Endodermal cell (in vitro differentiated cells): ENCODE results near the gene THNSL1. TPM values are rescaled to one million over a fixed set of nuclear protein-coding genes. Genes with fewer than 3 reads are reported as not detected.

Source experiments
- DNase-seq: peaks from one replicate; pipeline ENCODE4 v3.0.0-alpha.2; 2017
- H3K27ac ChIP-seq: 2 replicates; pipeline ENCODE4 v1.5.1; 2013; ENCODE audit warnings: mild to moderate bottlenecking, low read depth, low read length, moderate library complexity
- H3K27me3 ChIP-seq: 2 replicates; pipeline ENCODE4 v1.6.1; 2013; ENCODE audit warnings: mild to moderate bottlenecking, low read length, moderate library complexity; ENCODE audit not compliant: insufficient read depth, control insufficient read depth, poor library complexity, severe bottlenecking
- H3K36me3 ChIP-seq: 2 replicates; pipeline ENCODE4 v1.7.0; 2013; ENCODE audit warnings: mild to moderate bottlenecking, low read length, moderate library complexity; ENCODE audit not compliant: control insufficient read depth, insufficient read depth
- H3K4me1 ChIP-seq: one replicate; pipeline ENCODE4 v1.7.0; 2013; ENCODE audit warnings: low read length; ENCODE audit not compliant: control insufficient read depth, insufficient read depth
- H3K4me3 ChIP-seq: 2 replicates; pipeline ENCODE4 v1.5.1; 2013; ENCODE audit warnings: mild to moderate bottlenecking, low read length, moderate library complexity
- H3K9ac ChIP-seq: 2 replicates; pipeline ENCODE4 v1.6.1; 2013; ENCODE audit warnings: mild to moderate bottlenecking, low read length, moderate library complexity; ENCODE audit not compliant: poor library complexity, severe bottlenecking; ENCODE audit errors: extremely low read depth
- H3K9me3 ChIP-seq: 2 replicates; pipeline ENCODE4 v1.6.1; 2013; ENCODE audit warnings: mild to moderate bottlenecking, low read length, moderate library complexity; ENCODE audit not compliant: control insufficient read depth
- H3K27ac Mint-ChIP-seq: 2 replicates; pipeline ENCODE4 v1.8.0; 2020; ENCODE audit warnings: mixed read lengths
- H3K27me3 Mint-ChIP-seq: 2 replicates; pipeline ENCODE4 v1.8.0; 2021; ENCODE audit warnings: mild to moderate bottlenecking, mixed read lengths; ENCODE audit not compliant: insufficient read depth
- H3K36me3 Mint-ChIP-seq: 2 replicates; pipeline ENCODE4 v1.8.0; 2020; ENCODE audit warnings: low read depth, mixed read lengths
- H3K4me1 Mint-ChIP-seq: 2 replicates; pipeline ENCODE4 v1.8.0; 2020; ENCODE audit warnings: mixed read lengths
- H3K4me3 Mint-ChIP-seq: 2 replicates; pipeline ENCODE4 v1.8.0; 2020; ENCODE audit warnings: mild to moderate bottlenecking, moderate library complexity, mixed read lengths
- H3K9me3 Mint-ChIP-seq: 2 replicates; pipeline ENCODE4 v1.8.0; 2020; ENCODE audit warnings: mild to moderate bottlenecking, mixed read lengths
- WGBS, 2 experiments: methylation state at CpG; one replicate each; pipeline versions ENCODE4 v1.1.5 to v1.1.7; 2013; ENCODE audit warnings: missing lambda C conversion rate in 2 of 2, mixed read lengths in 1 of 2; ENCODE audit not compliant: insufficient coverage in 1 of 2, insufficient read length in 1 of 2; 5-methylcytosine and 5-hydroxymethylcytosine counted together
- total RNA-seq, 2 donors: library from RNA; stranded (reverse); fragmentation: NEBNext Ultra II Directional in 1 of 2; extraction: Animal tissue kit (Norgen Biotek cat#: 25700) in 1 of 2; gene quantifications; 2 replicates in 1 of 2; 3 replicates in 1 of 2; pipeline ENCODE4 v1.2.1, GENCODE V29; 2021
- TF ChIP-seq, protein P1 (sequence below): fragments of 200-600 bp; sonication (generic); conservative IDR thresholded peaks from 2 replicates; pipeline ENCODE4 v1.5.0; 2021; ENCODE audit warnings: antibody characterized with exemption, mild to moderate bottlenecking

Gene THNSL1
- total RNA-seq, 2 donors from 2014 or later: 7.2 to 8.7 TPM

DNA sequence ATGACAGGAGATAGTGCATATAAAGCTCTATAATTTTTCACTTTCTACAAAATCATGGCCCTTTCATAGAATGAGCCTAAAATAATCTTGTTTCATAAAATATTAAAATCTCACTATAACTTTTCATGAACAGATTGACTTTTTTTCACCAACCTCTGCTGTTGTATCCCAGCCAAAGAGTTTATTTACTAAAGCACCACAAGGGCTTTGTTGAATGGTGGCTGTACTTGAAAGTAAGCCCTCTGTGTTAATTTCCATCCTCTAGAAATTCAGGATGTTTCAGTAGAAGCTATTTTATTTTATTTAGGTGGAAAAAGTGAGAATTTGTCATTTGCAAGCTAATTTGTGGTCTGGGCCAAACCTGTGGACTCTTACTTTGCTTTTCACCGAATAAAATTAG lies 30.2 kb downstream of the THNSL1 start:
- 88 to 100% methylated on average over 1 of the region's 1 CpG for WGBS, 2 experiments
- no peak for DNase-seq
- Histone ChIP-seq H3K4me3 (no peak overlapping the region), H3K36me3 (no peaks in the 10 kb centered on the region), H3K27me3 (no peaks in the 10 kb centered on the region), H3K9ac (no peak overlapping the region), H3K4me1 (no peaks in the 10 kb centered on the region), H3K9me3 (no peaks in the 10 kb centered on the region), H3K27ac (no peak overlapping the region)
- Mint-ChIP-seq H3K9me3 (peaks cover 2% of the 10 kb centered on the region), H3K27me3 (peaks cover 6% of the 10 kb centered on the region), H3K27ac (no peak overlapping the region), H3K4me3 (no peak overlapping the region), H3K36me3 (no peaks in the 10 kb centered on the region), H3K4me1 (no peaks in the 10 kb centered on the region)
- TF ChIP-seq, protein P1, sequence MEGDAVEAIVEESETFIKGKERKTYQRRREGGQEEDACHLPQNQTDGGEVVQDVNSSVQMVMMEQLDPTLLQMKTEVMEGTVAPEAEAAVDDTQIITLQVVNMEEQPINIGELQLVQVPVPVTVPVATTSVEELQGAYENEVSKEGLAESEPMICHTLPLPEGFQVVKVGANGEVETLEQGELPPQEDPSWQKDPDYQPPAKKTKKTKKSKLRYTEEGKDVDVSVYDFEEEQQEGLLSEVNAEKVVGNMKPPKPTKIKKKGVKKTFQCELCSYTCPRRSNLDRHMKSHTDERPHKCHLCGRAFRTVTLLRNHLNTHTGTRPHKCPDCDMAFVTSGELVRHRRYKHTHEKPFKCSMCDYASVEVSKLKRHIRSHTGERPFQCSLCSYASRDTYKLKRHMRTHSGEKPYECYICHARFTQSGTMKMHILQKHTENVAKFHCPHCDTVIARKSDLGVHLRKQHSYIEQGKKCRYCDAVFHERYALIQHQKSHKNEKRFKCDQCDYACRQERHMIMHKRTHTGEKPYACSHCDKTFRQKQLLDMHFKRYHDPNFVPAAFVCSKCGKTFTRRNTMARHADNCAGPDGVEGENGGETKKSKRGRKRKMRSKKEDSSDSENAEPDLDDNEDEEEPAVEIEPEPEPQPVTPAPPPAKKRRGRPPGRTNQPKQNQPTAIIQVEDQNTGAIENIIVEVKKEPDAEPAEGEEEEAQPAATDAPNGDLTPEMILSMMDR: no peak

DNA sequence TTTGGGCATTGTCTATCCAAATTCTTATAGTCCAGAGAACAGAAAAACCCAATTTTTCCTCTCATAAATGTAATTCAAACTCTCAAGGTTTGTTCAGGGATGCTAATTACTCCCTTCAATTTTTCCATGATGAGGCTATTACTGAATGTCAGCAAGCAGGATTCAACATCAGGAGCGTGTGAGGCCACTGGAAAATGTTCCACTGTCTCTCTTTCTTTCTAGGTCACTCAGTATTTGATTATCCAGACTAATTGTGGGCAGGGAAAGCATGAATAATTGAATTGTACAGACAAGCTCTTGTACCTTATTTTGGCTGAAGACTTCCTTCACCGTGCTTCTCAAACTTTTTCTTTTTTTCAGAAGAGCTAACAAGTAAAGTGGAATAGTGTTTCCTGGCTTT lies 30.7 kb downstream of the THNSL1 start:
- H3K9ac ChIP-seq: no peak overlapping the region
- H3K27me3 ChIP-seq: no peaks in the 10 kb centered on the region
- no peaks in the 10 kb centered on the region for H3K4me1 ChIP-seq
- Mint-ChIP-seq H3K4me1 (no peaks in the 10 kb centered on the region), H3K36me3 (no peaks in the 10 kb centered on the region), H3K27me3 (peaks cover 6% of the 10 kb centered on the region), H3K9me3 (peaks cover 2% of the 10 kb centered on the region), H3K4me3 (no peak overlapping the region), H3K27ac (no peak overlapping the region)
- DNase-seq: no peak
- 96 to 100% methylated on average over 1 to 2 of the region's 2 CpGs for WGBS, 2 experiments
- H3K4me3 ChIP-seq: no peak overlapping the region
- H3K36me3 ChIP-seq: no peaks in the 10 kb centered on the region
- TF ChIP-seq, protein P1: no peak
- no peaks in the 10 kb centered on the region for H3K9me3 ChIP-seq
- no peak overlapping the region for H3K27ac ChIP-seq

- H3K27ac Mint-ChIP-seq: no peak overlapping the region
- Histone ChIP-seq H3K36me3 (no peaks in the 10 kb centered on the region), H3K4me1 (no peaks in the 10 kb centered on the region), H3K27me3 (no peaks in the 10 kb centered on the region), H3K27ac (no peak overlapping the region), H3K4me3 (no peak overlapping the region), H3K9me3 (no peaks in the 10 kb centered on the region), H3K9ac (no peak overlapping the region)
- WGBS, 2 experiments: 85 to 90% methylated on average over 4 of the region's 4 CpGs
- no peaks in the 10 kb centered on the region for H3K36me3 Mint-ChIP-seq
- H3K9me3 Mint-ChIP-seq: peaks cover 2% of the 10 kb centered on the region
- no peak overlapping the region for H3K4me3 Mint-ChIP-seq
- H3K4me1 Mint-ChIP-seq: no peaks in the 10 kb centered on the region
- TF ChIP-seq, protein P1: no peak
- peaks cover 6% of the 10 kb centered on the region for H3K27me3 Mint-ChIP-seq
- DNase-seq: no peak
These were observed 31.3 kb downstream of the THNSL1 start for GRCh38 chr10:25047591-25048301.
